GM18526 (cell line): ENCODE measurements around the gene FOXN3.

Source experiments
- POLR2A ChIP-seq: IDR thresholded peaks from 3 replicates; pipeline ENCODE4 v1.6.1; 2011; ENCODE audit not compliant: insufficient read length; ENCODE audit errors: extremely low read depth

FOXN3 gene

GRCh38 chr14:89384636-89385035 is 32.4 kb downstream of the FOXN3 start:
- TF ChIP-seq POLR2A = no peak

DNA sequence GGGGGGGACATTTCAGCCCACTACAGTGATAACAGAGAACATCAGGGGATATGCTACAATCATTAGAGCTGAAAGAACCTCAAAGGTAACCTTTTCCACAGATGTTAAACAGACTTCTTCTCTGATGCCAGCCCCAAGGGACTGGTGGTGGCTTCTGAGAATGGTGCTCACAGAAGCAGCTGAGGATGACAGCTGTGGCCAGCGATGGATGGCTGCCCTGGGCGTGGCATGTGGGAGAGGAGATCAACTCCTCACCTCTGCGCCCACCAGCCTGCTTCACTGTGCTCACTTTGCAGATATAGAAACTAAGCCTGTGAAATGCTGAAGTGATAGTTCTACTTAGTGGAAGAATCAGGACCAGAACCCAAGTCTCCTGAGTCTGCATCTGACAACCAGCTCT is 33.0 kb downstream of the FOXN3 start:
- TF ChIP-seq POLR2A = no peak

- no peak for TF ChIP-seq POLR2A
Observed at GRCh38 chr14:89382901-89383845, 33.9 kb downstream of the FOXN3 start.

- TF ChIP-seq POLR2A = no peak
Observed at GRCh38 chr14:89382487-89382886, 34.5 kb downstream of the FOXN3 start.

- no peak for TF ChIP-seq POLR2A
Observed at GRCh38 chr14:89379891-89380820, 36.9 kb downstream of the FOXN3 start.

DNA sequence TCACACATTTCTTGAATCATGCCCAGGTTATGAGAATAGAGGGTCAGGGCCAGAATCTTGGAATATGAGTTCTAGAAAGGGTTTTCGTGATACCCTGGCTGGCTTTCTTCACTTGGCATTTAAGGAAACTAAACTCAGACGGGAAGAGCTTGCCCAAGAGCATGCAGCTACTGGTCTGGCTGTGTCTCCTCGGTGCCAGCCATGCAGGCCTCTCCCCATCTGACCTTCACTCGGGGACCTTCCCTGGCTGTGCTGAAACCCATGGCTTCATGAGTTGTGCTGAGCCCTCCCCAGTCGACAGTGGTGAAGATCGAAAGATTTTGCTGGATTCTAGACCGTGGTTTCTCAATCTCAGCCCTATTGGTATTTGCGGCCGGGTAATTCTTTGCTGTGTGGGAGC is 38.0 kb downstream of the FOXN3 start:
- no peak for TF ChIP-seq POLR2A

DNA sequence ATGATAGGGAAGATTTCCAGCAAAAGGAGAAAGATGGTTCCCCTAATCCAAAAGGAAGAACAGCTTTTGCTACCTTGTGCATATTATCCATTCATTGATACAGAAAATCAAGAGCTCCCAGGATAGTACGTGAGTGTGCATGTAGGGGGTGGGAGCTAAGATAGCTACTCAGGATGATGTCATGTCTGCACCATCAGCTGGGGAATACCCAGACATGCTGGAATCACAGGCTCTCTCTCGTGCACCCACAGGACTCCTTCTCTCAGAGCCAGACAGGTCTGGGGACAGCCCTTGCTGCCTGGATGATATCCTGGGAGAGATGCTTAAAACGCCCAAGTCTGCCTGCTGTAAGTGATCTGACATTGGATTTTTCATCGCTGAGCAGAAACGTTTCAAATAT is 38.9 kb downstream of the FOXN3 start:
- no peak for TF ChIP-seq POLR2A

GRCh38 chr14:89377544-89377943 is 39.5 kb downstream of the FOXN3 start:
- TF ChIP-seq POLR2A = no peak

DNA sequence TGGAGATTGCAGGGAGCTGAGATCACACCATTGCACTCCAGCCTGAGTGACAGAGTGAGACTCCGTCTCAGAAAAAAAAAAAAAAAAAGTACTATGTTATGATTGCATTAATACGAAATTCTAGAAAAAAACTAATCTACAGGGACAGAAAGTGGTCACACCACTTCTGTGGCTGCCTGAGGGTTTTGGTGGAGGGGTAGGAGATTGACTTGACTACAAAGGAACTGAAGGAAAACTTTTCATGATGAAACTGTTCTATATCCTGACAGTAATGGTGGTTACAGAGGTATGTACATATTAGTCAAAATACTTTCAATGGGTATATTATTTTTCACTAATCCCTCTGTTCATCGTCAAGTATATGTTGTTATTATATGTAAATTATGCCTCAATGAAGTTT is 42.1 kb downstream of the FOXN3 start:
- no peak for TF ChIP-seq POLR2A

GRCh38 chr14:89373185-89373584 is 43.8 kb downstream of the FOXN3 start:
- TF ChIP-seq POLR2A = no peak

DNA sequence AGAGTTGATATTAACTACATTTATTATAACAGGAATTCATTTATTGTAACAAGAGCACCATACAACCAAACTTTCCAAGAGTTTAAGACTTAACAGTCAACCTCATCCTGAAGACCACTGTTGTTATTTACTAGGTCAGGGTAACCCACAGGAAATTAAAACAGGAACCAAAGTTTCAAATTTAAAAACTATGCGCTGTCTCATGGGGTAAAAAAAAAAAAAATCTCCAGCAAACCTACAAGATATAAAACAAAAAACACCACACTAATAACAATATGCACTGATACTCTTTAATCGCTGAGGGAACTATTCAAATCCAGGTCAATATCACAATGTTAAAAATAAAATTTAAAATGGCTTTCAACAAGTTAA is 44.5 kb downstream of the FOXN3 start:
- TF ChIP-seq POLR2A = no peak

DNA sequence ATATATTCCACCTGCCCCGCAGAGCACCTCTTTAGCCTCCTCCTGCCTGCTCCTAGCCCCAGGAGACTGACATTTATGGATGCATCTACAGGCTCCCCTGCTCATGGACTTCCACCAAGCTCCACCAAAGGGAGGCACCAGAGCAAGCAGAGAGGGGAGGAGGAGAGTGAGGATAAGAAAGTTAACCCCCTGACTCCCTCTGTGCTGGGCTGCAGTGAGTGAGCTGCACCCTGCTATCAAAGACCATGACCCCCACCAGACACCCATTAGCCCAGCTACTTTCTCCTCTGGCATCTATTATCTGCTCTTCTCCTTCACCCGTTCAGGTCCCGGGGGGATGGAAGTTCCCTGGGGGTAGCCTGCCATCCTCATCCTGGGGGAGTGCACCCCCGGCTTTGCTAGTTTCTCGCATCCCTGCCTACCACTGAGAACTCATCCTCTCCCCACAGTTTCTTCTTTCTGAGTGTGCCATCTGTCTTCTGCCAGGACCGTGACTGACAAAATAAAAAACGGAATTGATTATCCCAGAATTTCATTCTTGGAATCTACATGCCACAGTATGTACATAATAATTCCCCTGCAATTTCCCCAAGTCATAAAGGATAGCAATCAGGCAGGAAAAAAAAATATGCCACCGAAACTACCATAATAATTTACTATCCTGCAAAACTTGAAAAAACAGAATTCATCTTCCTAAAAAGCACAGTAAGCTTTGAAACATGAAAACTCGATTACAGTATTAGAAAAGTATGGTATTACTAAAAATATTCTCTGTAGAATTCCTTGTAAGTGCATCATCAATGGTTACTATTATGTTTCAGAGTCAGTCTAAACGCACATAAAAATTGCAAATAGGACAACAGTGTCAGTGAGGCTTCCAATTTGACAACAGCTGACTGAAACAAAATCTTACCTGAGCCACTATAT is 45.2 kb downstream of the FOXN3 start:
- no peak for TF ChIP-seq POLR2A

DNA sequence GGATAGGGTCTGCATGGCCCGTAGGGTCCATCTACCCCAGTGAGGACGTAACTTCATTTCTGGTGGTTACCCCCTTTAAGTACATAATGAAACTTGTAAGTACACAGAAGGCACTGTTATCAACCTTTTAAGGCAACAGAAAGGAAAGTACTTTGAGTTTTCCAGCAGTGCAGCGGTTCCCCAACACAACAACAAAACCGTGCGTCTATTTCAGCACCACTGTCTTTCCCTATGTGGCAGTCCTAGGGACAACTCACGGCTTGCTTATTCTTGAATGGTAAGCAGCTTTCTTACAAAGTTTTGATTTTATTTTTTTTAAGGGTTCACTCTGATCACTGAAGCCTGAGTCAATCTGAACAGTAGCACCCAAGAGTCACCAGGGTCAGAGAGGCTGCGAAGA is 46.3 kb downstream of the FOXN3 start:
- no peak for TF ChIP-seq POLR2A

- TF ChIP-seq POLR2A = no peak
Observed at GRCh38 chr14:89370381-89370780, 46.7 kb downstream of the FOXN3 start.

GRCh38 chr14:89369656-89370055 is 47.4 kb downstream of the FOXN3 start:
- TF ChIP-seq POLR2A = no peak
